ENCODE results near the gene RNLS. TPM values are rescaled to one million over a fixed set of nuclear protein-coding genes. Genes with fewer than 3 reads are reported as not detected.

Gene RNLS
- total RNA-seq, 1 donor from 2014 or later: 7.0 TPM

DNA sequence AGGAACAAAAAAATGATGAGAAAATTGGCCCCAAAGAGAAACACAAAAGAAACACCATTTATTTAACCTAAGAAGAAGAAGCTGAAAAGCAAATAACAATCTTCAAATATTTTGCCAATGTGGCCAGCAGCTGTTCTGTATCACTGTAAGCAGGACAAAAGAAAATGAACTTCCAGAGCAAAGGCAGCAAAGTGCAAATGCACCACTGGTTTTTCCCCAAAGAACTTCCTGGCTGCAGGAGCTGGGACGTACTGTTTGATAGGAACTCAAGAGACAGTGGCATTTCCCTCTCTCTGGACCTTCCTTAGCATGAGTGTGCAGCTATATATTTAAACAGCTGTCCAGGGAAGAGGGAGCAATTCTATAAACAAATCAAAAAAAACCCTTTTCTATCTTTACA lies 60.4 kb downstream of the RNLS start:
- no peak for TF ChIP-seq CTCF (conservative IDR thresholded peaks at IDR 0.05)
- no peak overlapping the region for H3K27ac Mint-ChIP-seq

GRCh38 chr10:88521791-88522190 lies 61.3 kb downstream of the RNLS start:
- no peak overlapping the region for H3K27ac Mint-ChIP-seq
- H3K9me3 Mint-ChIP-seq: no peaks in the 10 kb centered on the region
- H3K4me1 Mint-ChIP-seq (ENCODE audit: unreplicated experiment): peaks cover 10% of the 10 kb centered on the region
- H3K36me3 Mint-ChIP-seq: no peaks in the 10 kb centered on the region
- H3K27me3 Mint-ChIP-seq: no peaks in the 10 kb centered on the region
- H3K4me3 Mint-ChIP-seq: no peak overlapping the region
- DNase-seq (ENCODE audit: extremely low spot score, unreplicated experiment): no peak
- TF ChIP-seq CTCF (conservative IDR thresholded peaks at IDR 0.05): no peak

More for the DNA sequence above, 60.4 kb downstream of the RNLS start:
- H3K27me3 Mint-ChIP-seq: no peaks in the 10 kb centered on the region
- H3K4me3 Mint-ChIP-seq: no peak overlapping the region
- peaks cover 10% of the 10 kb centered on the region for H3K4me1 Mint-ChIP-seq (ENCODE audit: unreplicated experiment)
- H3K9me3 Mint-ChIP-seq: no peaks in the 10 kb centered on the region
- no peak for DNase-seq (ENCODE audit: extremely low spot score, unreplicated experiment)
- no peaks in the 10 kb centered on the region for H3K36me3 Mint-ChIP-seq

DNA sequence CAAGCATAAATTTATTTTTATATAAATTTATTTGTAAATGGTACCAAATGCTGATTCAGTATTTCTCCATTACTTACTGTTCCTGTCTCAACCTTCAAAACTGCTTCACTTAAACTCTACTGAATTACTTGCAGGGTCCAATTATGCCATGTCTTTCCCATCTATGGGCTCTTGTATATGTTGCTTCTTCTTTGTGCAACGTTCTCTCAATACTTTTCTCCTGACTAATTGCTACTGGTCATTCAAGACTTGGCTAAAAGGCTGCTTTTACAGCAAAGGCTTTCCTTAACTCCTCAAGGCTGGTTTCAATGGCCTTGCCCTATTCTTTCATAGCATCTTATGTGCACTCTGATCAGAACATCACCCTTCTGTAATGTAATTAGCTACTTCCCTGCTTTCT lies 67.9 kb downstream of the RNLS start:
- no peak for DNase-seq (ENCODE audit: extremely low spot score, unreplicated experiment)
- Mint-ChIP-seq H3K27ac (no peak overlapping the region), H3K9me3 (no peaks in the 10 kb centered on the region), H3K4me1 (ENCODE audit: unreplicated experiment) (no peaks in the 10 kb centered on the region), H3K36me3 (no peaks in the 10 kb centered on the region), H3K4me3 (no peak overlapping the region), H3K27me3 (no peaks in the 10 kb centered on the region)
- TF ChIP-seq CTCF (conservative IDR thresholded peaks at IDR 0.05): no peak

- no peak for TF ChIP-seq CTCF (conservative IDR thresholded peaks at IDR 0.05)
- H3K27ac Mint-ChIP-seq: no peak overlapping the region
- no peaks in the 10 kb centered on the region for H3K9me3 Mint-ChIP-seq
- peaks cover 6% of the 10 kb centered on the region for H3K4me1 Mint-ChIP-seq (ENCODE audit: unreplicated experiment)
- H3K27me3 Mint-ChIP-seq: no peaks in the 10 kb centered on the region
- DNase-seq (ENCODE audit: extremely low spot score, unreplicated experiment): no peak
- no peaks in the 10 kb centered on the region for H3K36me3 Mint-ChIP-seq
- H3K4me3 Mint-ChIP-seq: no peak overlapping the region
Observed at GRCh38 chr10:88512599-88512998, 70.5 kb downstream of the RNLS start.

- no peak for TF ChIP-seq CTCF (conservative IDR thresholded peaks at IDR 0.05)
- Mint-ChIP-seq H3K27ac (no peak overlapping the region), H3K4me3 (no peak overlapping the region), H3K27me3 (no peaks in the 10 kb centered on the region), H3K36me3 (no peaks in the 10 kb centered on the region), H3K4me1 (ENCODE audit: unreplicated experiment) (peaks cover 10% of the 10 kb centered on the region), H3K9me3 (no peaks in the 10 kb centered on the region)
- DNase-seq (ENCODE audit: extremely low spot score, unreplicated experiment): no peak
Observed at GRCh38 chr10:88508796-88509195, 74.3 kb downstream of the RNLS start.

DNA sequence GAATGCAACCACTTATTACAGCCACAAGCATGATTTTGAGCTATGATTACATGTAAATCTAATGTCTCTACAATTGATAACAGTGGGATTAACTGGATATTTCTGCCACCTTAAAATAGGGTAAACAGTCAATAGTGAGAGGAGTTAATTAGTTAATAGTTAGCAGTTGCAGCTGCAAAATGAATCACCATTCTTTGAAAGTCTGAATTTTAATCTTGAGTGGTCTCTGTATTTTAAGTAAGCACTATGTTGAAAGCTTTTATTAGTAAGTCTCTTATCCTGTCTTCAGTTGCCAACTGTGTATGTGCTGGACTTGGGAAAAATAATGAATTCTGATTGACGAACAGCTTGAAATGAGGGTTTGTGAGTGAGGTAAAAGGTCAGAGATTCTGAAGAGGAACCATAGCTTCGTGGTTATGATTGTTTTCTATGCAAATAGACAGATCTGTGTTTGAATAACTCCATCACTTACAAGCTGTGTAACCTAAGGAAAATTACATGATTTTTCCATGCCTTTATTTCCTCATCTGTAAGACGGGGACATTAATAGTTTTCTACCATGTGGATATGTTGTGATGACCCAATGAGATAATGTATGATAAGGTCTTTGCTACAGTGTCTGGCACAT lies 75.2 kb downstream of the RNLS start:
- H3K4me1 Mint-ChIP-seq (ENCODE audit: unreplicated experiment): peaks cover 10% of the 10 kb centered on the region
- H3K36me3 Mint-ChIP-seq: no peaks in the 10 kb centered on the region
- H3K27me3 Mint-ChIP-seq: no peaks in the 10 kb centered on the region
- no peak for TF ChIP-seq CTCF (conservative IDR thresholded peaks at IDR 0.05)
- no peak overlapping the region for H3K4me3 Mint-ChIP-seq
- DNase-seq (ENCODE audit: extremely low spot score, unreplicated experiment): no peak
- no peak overlapping the region for H3K27ac Mint-ChIP-seq
- no peaks in the 10 kb centered on the region for H3K9me3 Mint-ChIP-seq

All from type B pancreatic cell (in vitro differentiated cells).